Transverse colon (tissue), 4 donors: Measurements from ENCODE around the gene INO80.

Source experiments
- EP300 ChIP-seq: sonication (generic); formaldehyde crosslinking; IDR thresholded peaks from one replicate; pipeline ENCODE4 v1.6.1; 2017; ENCODE audit warnings: antibody characterized with exemption, low read depth
- POLR2A ChIP-seq: fragments of 450-650 bp; IDR thresholded peaks from one replicate; pipeline ENCODE4 v1.6.1; 2016; ENCODE audit warnings: antibody characterized with exemption, mild to moderate bottlenecking, moderate library complexity
- POLR2AphosphoS5 ChIP-seq, 3 donors: sonication (generic); formaldehyde crosslinking; IDR thresholded peaks; one replicate each; pipeline ENCODE4 v1.6.1; 2016; ENCODE audit warnings: antibody characterized with exemption in 3 of 3
- TF ChIP-seq, protein P1 (sequence below), 5 experiments: fragments of 200-600 bp in 3 of 5; fragments of 450-650 bp in 2 of 5; sonication (generic) in 3 of 5; IDR thresholded peaks; 1 replicate in 2 of 5; 2 replicates in 3 of 5; pipeline ENCODE4 v1.5.1; 2016 to 2017; ENCODE audit warnings: antibody characterized with exemption in 5 of 5, inconsistent platforms in 3 of 5, mild to moderate bottlenecking in 2 of 5, moderate library complexity in 1 of 5

DNA sequence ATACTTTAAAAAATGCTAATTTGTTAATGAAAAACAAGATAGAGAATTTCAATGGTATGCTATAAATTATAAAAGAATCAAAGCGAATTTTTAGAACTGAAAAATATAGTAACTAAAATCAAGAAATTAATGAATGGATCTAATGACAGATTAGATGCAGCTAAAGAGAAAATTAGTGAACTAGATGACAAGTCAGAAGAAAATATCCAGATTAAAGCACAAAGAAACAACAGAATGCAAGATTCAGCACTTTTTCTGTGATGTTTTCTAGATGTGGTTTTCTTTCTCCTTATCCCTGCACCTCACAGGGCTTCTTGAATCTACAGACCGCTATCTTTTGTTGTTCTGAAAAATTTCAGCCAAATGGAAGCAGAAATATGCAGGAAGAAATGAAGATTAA, 54.4 kb downstream of the INO80 start:
- TF ChIP-seq, protein P1, sequence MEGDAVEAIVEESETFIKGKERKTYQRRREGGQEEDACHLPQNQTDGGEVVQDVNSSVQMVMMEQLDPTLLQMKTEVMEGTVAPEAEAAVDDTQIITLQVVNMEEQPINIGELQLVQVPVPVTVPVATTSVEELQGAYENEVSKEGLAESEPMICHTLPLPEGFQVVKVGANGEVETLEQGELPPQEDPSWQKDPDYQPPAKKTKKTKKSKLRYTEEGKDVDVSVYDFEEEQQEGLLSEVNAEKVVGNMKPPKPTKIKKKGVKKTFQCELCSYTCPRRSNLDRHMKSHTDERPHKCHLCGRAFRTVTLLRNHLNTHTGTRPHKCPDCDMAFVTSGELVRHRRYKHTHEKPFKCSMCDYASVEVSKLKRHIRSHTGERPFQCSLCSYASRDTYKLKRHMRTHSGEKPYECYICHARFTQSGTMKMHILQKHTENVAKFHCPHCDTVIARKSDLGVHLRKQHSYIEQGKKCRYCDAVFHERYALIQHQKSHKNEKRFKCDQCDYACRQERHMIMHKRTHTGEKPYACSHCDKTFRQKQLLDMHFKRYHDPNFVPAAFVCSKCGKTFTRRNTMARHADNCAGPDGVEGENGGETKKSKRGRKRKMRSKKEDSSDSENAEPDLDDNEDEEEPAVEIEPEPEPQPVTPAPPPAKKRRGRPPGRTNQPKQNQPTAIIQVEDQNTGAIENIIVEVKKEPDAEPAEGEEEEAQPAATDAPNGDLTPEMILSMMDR (IDR thresholded peaks at IDR 0.05), result no peak
- no peak for TF ChIP-seq EP300
- TF ChIP-seq POLR2A, result no peak
- TF ChIP-seq POLR2AphosphoS5 (IDR thresholded peaks at IDR 0.05), result no peak
